LNCAP (cell line): ENCODE results near the gene FAM174C.
A peak's percentile ranks its signal among the peaks of the same experiment; 100 is the strongest.

Source experiments
- TF ChIP-seq, protein P1 (sequence below): fragments of 450-650 bp; IDR thresholded peaks from 2 replicates; pipeline ENCODE4 v1.5.1; 2017; ENCODE audit warnings: mild to moderate bottlenecking

Gene FAM174C

DNA sequence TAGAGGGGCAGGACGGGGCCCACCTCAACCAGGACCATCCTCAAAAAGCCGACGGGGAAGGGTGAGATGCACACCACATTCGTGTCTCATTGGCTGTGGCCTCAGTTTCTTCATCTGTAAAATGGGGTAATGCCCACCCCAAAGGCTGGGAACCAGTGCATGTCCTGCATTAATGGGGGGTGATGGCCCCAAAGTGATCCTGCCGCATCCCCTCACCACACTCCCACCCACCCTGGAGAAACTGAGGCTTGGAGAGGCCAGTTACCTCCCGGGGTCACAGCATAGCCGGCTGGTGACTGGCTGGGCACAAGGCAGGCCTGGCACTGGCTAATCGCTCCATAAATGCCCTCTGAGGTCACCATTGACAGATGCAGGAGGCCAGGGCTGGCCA lies 27.6 kb upstream of the FAM174C start:
- TF ChIP-seq, protein P1, sequence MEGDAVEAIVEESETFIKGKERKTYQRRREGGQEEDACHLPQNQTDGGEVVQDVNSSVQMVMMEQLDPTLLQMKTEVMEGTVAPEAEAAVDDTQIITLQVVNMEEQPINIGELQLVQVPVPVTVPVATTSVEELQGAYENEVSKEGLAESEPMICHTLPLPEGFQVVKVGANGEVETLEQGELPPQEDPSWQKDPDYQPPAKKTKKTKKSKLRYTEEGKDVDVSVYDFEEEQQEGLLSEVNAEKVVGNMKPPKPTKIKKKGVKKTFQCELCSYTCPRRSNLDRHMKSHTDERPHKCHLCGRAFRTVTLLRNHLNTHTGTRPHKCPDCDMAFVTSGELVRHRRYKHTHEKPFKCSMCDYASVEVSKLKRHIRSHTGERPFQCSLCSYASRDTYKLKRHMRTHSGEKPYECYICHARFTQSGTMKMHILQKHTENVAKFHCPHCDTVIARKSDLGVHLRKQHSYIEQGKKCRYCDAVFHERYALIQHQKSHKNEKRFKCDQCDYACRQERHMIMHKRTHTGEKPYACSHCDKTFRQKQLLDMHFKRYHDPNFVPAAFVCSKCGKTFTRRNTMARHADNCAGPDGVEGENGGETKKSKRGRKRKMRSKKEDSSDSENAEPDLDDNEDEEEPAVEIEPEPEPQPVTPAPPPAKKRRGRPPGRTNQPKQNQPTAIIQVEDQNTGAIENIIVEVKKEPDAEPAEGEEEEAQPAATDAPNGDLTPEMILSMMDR: no peak

DNA sequence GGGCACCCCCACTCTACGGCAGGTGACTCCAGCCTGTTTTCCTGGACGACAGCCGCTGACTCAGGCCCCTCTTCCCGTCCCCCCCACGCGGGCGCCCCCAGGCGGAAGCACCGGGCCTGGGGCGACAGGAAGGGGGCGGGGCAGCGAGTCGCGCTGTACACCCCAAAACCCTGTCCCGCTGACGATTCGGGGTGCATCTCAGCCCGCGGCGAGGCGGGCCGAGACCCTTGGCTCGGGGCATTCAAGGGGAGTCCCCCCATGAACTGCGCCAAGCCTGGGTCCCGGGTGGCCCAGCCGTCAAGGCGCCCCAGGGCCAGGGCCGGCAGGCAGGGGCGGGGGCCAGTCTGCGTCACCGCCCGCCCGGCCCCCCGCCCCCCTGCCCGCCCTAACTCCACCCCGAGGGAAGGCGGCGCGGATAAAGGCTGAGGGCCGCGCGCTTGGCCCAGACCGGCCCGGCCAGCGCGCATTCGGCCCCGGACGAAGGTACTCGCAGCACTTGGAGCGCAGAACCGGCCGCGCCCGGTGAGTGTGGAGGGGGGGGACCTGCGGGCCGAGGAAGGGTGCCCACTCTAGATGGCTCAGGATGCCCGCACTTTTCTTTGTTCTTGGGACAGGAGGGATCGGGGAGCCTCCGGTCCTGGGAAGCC lies 27.1 kb upstream of the FAM174C start, which contains the start of gene MIDN:
MIDN (plus strand) TSS at position 445 of the 647 bp plus-strand sequence. CDS start 1,714 bp downstream, outside the sequence.
- TF ChIP-seq, protein P1: peak; percentile 29; the same call in 1 of the 2 replicates

DNA sequence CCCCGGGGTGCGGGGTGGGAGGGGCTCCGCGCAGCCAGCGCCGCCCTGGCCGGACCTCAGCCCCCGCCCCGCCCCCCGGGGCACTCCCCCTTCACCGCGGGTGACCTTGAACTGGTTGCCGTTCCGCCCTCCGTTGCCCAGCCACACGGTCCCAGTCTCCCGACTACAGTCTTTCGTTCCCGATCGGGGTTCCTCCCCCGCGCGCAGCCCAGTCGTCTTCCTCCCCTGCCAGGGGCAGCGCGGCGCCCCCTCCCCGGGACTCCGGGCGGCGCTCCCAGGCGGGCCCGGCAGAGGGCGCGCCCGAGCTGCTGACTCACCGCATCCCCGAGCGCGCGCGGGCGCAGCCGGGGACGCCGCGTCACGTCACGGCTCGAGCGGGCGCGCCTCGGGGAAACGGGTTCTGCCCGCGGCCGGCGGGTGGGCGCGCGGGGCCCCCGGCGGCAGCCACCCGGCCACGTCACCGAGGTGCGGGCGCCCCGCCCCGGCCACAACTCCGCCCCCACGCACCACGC lies 26.5 kb upstream of the FAM174C start:
- TF ChIP-seq, protein P1: peak; percentile 96

DNA sequence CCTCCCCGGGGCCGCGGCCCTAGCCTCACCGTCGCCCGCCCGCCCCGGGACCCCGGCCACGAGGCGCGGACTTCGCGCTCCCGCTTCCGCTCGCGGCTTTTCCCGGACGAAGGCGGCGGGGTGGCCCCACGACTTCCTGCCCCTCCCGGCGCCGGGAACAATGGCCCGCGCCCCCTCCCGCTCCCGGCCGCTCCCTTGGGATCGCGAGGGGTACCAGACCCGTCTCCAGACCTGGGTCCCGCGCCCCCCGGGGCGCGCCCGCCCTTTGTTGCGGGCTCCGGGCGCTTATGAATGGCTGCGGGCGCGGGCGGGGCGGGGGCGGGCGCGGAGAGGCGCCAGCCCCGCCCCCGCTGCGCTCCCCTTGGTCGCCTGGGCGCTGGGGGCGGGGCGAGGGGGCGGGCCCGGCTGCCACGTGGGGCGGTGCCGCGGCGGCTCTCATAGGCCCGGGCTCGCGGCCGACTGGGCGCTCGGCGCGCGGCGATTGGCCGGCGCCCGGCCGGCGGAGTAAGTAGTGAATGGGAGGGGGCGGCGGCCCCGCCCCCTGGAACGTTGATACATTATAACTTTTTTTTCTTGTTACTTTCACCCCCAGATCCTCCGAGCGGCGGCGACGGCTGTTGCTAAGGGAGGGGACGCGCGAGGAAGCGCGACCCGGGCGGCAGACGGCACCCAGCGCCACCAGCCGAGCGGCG lies 25.9 kb upstream of the FAM174C start:
- TF ChIP-seq, protein P1: no peak

DNA sequence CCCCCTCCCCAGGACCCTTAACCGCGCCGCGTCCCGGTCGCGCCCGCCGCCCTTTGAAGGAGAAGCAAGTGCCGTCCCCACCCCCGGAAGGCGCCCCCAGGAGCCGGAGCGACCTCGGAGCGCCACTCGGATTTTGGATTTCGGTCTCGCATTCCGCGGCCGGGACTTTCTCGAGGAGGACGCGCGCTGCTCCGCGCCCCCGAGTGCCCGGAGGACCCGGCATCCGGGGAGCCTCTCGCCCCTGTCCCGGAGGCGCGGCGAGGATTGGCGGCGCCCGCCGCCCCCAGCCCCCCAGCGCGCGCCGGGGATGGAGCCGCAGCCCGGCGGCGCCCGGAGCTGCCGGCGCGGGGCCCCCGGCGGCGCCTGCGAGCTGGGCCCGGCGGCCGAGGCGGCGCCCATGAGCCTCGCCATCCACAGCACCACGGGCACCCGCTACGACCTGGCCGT lies 25.3 kb upstream of the FAM174C start:
- TF ChIP-seq, protein P1: no peak

DNA sequence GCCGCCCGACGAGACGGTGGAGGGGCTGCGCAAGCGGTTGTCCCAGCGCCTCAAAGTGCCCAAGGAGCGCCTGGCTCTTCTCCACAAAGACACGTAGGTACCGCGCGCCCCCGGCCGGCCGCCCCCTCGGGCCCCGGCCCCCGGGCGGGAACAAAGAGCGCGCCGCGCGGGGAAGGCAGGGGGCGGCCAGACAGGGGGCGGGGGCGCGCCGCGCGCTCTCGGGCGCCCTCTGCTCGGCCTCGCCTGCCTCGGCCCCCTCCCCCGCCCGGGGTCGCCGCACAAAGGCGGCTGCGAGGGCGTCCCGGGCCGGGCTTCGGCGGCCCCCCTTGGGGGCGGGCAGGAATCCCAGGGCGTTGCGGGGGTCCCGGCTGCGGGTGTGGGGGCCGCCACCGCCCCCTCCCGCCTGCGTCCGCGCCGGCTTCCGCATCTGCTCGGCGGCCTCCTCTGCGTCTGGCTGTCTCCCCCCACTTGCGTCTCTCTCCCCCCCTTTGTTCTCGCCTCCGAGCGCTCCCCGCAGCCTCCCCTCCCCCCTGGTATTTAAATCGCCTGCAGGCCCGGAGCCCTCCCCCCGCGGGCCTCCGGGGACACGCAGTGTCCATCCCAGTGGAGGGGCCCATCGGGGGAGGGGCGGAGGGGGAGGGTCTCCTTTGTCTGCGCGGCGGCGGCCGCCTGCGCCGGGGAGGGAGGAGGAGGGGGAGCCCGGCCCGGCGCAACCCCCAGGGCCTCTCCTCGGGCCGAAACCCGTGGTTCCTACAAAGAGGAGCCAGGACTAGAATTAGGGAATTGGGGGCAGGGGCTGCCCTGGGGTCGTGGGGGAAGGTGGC lies 24.7 kb upstream of the FAM174C start:
- TF ChIP-seq, protein P1: peak; percentile 7; the same call in 1 of the 2 replicates
